K562 (cell line): ENCODE results near the gene RDH13. TPM values are rescaled to one million over a fixed set of nuclear protein-coding genes. Genes with fewer than 3 reads are reported as not detected.
A peak's percentile ranks its signal among the peaks of the same experiment; 100 is the strongest.

Experiments used
- ATF2 ChIP-seq: sonication (generic); formaldehyde crosslinking; IDR thresholded peaks from 2 replicates; pipeline ENCODE4 v1.8.1; 2022; ENCODE audit warnings: missing genetic modification reagents
- CREBBP ChIP-seq: IDR thresholded peaks from one replicate; pipeline ENCODE4 v1.6.1; 2012; ENCODE audit warnings: low read depth, mild to moderate bottlenecking, control low read depth, inconsistent platforms, low read length
- PYGO2 ChIP-seq: fragments of 450-650 bp; IDR thresholded peaks from 2 replicates; pipeline ENCODE4 v1.6.1; 2016; ENCODE audit warnings: mild to moderate bottlenecking, missing genetic modification characterization, moderate library complexity, missing compliant biosample characterization
- SMAD4 ChIP-seq: fragments of 250-450 bp; sonication (Bioruptor Pico); conservative IDR thresholded peaks from 2 replicates; pipeline ENCODE4 v1.8.0; 2021; ENCODE audit warnings: inconsistent platforms, mild to moderate bottlenecking, moderate library complexity
- SRF ChIP-seq, 2 experiments: fragments of 250-450, 450-650 bp in 1 of 2; sonication (Bioruptor Pico) in 1 of 2; sonication (generic) in 1 of 2; formaldehyde crosslinking; IDR thresholded peaks; 2 replicates each; pipeline versions ENCODE4 v1.5.0 to v1.5.1; 2020 to 2022; ENCODE audit warnings: mild to moderate bottlenecking in 1 of 2, missing genetic modification reagents in 1 of 2
- SRSF3 ChIP-seq: fragments of 200-400 bp; formaldehyde crosslinking; IDR thresholded peaks from 2 replicates; pipeline ENCODE4 v1.6.1; 2016; ENCODE audit warnings: mild to moderate bottlenecking, low read length, moderate library complexity; ENCODE audit not compliant: insufficient read depth
- TCF3 ChIP-seq: sonication (generic); formaldehyde crosslinking; IDR thresholded peaks from 2 replicates; pipeline ENCODE4 v1.4.0; 2020; ENCODE audit warnings: mild to moderate bottlenecking, missing genetic modification reagents
- ZNF146 ChIP-seq: IDR thresholded peaks from one replicate; pipeline ENCODE4 v1.6.1; 2018; ENCODE audit warnings: missing compliant biosample characterization; ENCODE audit not compliant: unreplicated experiment
- ZNF507 ChIP-seq: conservative IDR thresholded peaks from 2 replicates; pipeline ENCODE4 v1.6.1; 2017; ENCODE audit warnings: missing genetic modification characterization, missing compliant biosample characterization
- polyA plus RNA-seq, 8 experiments: library from polyadenylated mRNA; depleted of rRNA in 4 of 8; stranded (reverse) in 5 of 8; unstranded in 3 of 8; fragments of >200 nt; fragmentation: Nextera tagmentation in 2 of 8; fragmentation: Illumina TruSeq in 1 of 8; extraction: Ambion mirVana in 2 of 8; extraction: Trizol in 1 of 8; gene quantifications; 2 replicates each; pipeline versions ENCODE4 v1.2.1 to v1.2.3, GENCODE V29; 2011 to 2014; ENCODE audit warnings: inconsistent platforms in 1 of 8, missing spikeins in 1 of 8
- total RNA-seq, 7 experiments: library from RNA; depleted of rRNA in 6 of 7; stranded (reverse); fragments of >200 nt in 6 of 7; fragmentation: Illumina TruSeq in 2 of 7; extraction: Trizol in 2 of 7; gene quantifications; 2 replicates each; pipeline versions ENCODE4 v1.2.1 to v1.2.3, GENCODE V29; 2011 to 2021; ENCODE audit warnings: low replicate concordance in 1 of 7
- TF ChIP-seq, protein P1 (sequence below), 2 experiments: IDR thresholded peaks in 1 of 2; conservative IDR thresholded peaks in 1 of 2; 2 replicates each; pipeline ENCODE4 v1.6.1; 2016; ENCODE audit warnings: low read depth in 2 of 2, mild to moderate bottlenecking in 1 of 2, missing compliant biosample characterization in 1 of 2, missing genetic modification characterization in 1 of 2, moderate library complexity in 1 of 2

Gene RDH13
- total and polyA plus RNA-seq, 9 of the 15 experiments (the other 6 are each of a cell fraction or from before 2014, with no cell fraction given): 7.5 to 70.3 (median 39.5) TPM

- TF ChIP-seq, protein P1, sequence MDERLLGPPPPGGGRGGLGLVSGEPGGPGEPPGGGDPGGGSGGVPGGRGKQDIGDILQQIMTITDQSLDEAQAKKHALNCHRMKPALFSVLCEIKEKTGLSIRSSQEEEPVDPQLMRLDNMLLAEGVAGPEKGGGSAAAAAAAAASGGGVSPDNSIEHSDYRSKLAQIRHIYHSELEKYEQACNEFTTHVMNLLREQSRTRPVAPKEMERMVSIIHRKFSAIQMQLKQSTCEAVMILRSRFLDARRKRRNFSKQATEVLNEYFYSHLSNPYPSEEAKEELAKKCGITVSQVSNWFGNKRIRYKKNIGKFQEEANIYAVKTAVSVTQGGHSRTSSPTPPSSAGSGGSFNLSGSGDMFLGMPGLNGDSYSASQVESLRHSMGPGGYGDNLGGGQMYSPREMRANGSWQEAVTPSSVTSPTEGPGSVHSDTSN (CRISPR knock-in tag; IDR thresholded peaks at IDR 0.05; ENCODE audit: low read depth): no peak
- TF ChIP-seq, protein P1 (tag; conservative IDR thresholded peaks at IDR 0.05; ENCODE audit: low read depth): no peak
- TF ChIP-seq SRSF3 (no peak), ZNF146 (CRISPR knock-in tag) (no peak), ATF2 (CRISPR knock-in tag) (no peak), ZNF507 (tag) (no peak), PYGO2 (tag) (no peak), SRF (CRISPR knock-in tag; IDR thresholded peaks at IDR 0.05) (no peak), TCF3 (peak; percentile 3; the same call in 1 of the 2 replicates), SMAD4 (CRISPR knock-in tag) (no peak), CREBBP (no peak)
Observed at GRCh38 chr19:55027472-55028337, 35.2 kb downstream of the RDH13 start (continued).
